ENCODE measurements around the gene TENT5C.

The TENT5C gene

GRCh38 chr1:117669572-117669971 is 63.7 kb downstream of the TENT5C start:
- H3K9ac ChIP-seq (ENCODE audit: low read depth, low read length), result no peak overlapping the region
- H3K36me3 ChIP-seq (ENCODE audit: insufficient read depth, low read depth, low read length), result no peaks in the 10 kb centered on the region
- H3K27me3 ChIP-seq (ENCODE audit: insufficient read depth, low read length), result no peaks in the 10 kb centered on the region
- H3K9me3 ChIP-seq (ENCODE audit: insufficient read depth, low read depth, low read length), result no peaks in the 10 kb centered on the region
- H3K4me3 ChIP-seq (ENCODE audit: low read length), result no peak overlapping the region
- H3K4me1 ChIP-seq (ENCODE audit: insufficient read depth, low read length), result peaks cover 4% of the 10 kb centered on the region; the same call in 1 of the 2 replicates
- H3K27ac ChIP-seq (ENCODE audit: low read length), result no peak overlapping the region

GRCh38 chr1:117670976-117671780 is 65.3 kb downstream of the TENT5C start:
- H3K9me3 ChIP-seq (ENCODE audit: insufficient read depth, low read depth, low read length), result no peaks in the 10 kb centered on the region
- H3K4me3 ChIP-seq (ENCODE audit: low read length), result no peak overlapping the region
- no peaks in the 10 kb centered on the region for H3K36me3 ChIP-seq (ENCODE audit: insufficient read depth, low read depth, low read length)
- H3K27ac ChIP-seq (ENCODE audit: low read length), result no peak overlapping the region
- peaks cover 4% of the 10 kb centered on the region; the same call in 1 of the 2 replicates for H3K4me1 ChIP-seq (ENCODE audit: insufficient read depth, low read length)
- no peaks in the 10 kb centered on the region for H3K27me3 ChIP-seq (ENCODE audit: insufficient read depth, low read length)
- H3K9ac ChIP-seq (ENCODE audit: low read depth, low read length), result no peak overlapping the region

GRCh38 chr1:117671781-117672501 is 66.1 kb downstream of the TENT5C start:
- Histone ChIP-seq H3K4me3 (ENCODE audit: low read length) (no peak overlapping the region), H3K36me3 (ENCODE audit: insufficient read depth, low read depth, low read length) (no peaks in the 10 kb centered on the region), H3K9ac (ENCODE audit: low read depth, low read length) (no peak overlapping the region), H3K27me3 (ENCODE audit: insufficient read depth, low read length) (no peaks in the 10 kb centered on the region), H3K27ac (ENCODE audit: low read length) (no peak overlapping the region), H3K4me1 (ENCODE audit: insufficient read depth, low read length) (peaks cover 4% of the 10 kb centered on the region; the same call in 1 of the 2 replicates), H3K9me3 (ENCODE audit: insufficient read depth, low read depth, low read length) (no peaks in the 10 kb centered on the region)

- no peak overlapping the region for H3K27ac ChIP-seq (ENCODE audit: low read length)
- H3K4me1 ChIP-seq (ENCODE audit: insufficient read depth, low read length), result peaks cover 4% of the 10 kb centered on the region; the same call in 1 of the 2 replicates
- no peaks in the 10 kb centered on the region for H3K27me3 ChIP-seq (ENCODE audit: insufficient read depth, low read length)
- H3K9me3 ChIP-seq (ENCODE audit: insufficient read depth, low read depth, low read length), result no peaks in the 10 kb centered on the region
- no peak overlapping the region for H3K4me3 ChIP-seq (ENCODE audit: low read length)
- H3K9ac ChIP-seq (ENCODE audit: low read depth, low read length), result no peak overlapping the region
- H3K36me3 ChIP-seq (ENCODE audit: insufficient read depth, low read depth, low read length), result no peaks in the 10 kb centered on the region
These were observed 66.9 kb downstream of the TENT5C start for GRCh38 chr1:117672756-117673155.

GRCh38 chr1:117673405-117673804 is 67.6 kb downstream of the TENT5C start:
- Histone ChIP-seq H3K4me3 (ENCODE audit: low read length) (no peak overlapping the region), H3K9me3 (ENCODE audit: insufficient read depth, low read depth, low read length) (no peaks in the 10 kb centered on the region), H3K27ac (ENCODE audit: low read length) (no peak overlapping the region), H3K36me3 (ENCODE audit: insufficient read depth, low read depth, low read length) (no peaks in the 10 kb centered on the region), H3K27me3 (ENCODE audit: insufficient read depth, low read length) (no peaks in the 10 kb centered on the region), H3K4me1 (ENCODE audit: insufficient read depth, low read length) (peaks cover 4% of the 10 kb centered on the region; the same call in 1 of the 2 replicates), H3K9ac (ENCODE audit: low read depth, low read length) (no peak overlapping the region)

- Histone ChIP-seq H3K27me3 (ENCODE audit: insufficient read depth, low read length) (no peaks in the 10 kb centered on the region), H3K4me3 (ENCODE audit: low read length) (no peak overlapping the region), H3K27ac (ENCODE audit: low read length) (no peak overlapping the region), H3K36me3 (ENCODE audit: insufficient read depth, low read depth, low read length) (no peaks in the 10 kb centered on the region), H3K4me1 (ENCODE audit: insufficient read depth, low read length) (peaks cover 4% of the 10 kb centered on the region; the same call in 1 of the 2 replicates), H3K9ac (ENCODE audit: low read depth, low read length) (no peak overlapping the region; the same call in 1 of the 2 replicates), H3K9me3 (ENCODE audit: insufficient read depth, low read depth, low read length) (no peaks in the 10 kb centered on the region)
These were observed 68.9 kb downstream of the TENT5C start for GRCh38 chr1:117674521-117675400.

- no peak overlapping the region for H3K4me3 ChIP-seq (ENCODE audit: low read length)
- H3K9ac ChIP-seq (ENCODE audit: low read depth, low read length), result no peak overlapping the region
- peaks cover 4% of the 10 kb centered on the region; the same call in 1 of the 2 replicates for H3K4me1 ChIP-seq (ENCODE audit: insufficient read depth, low read length)
- no peaks in the 10 kb centered on the region for H3K36me3 ChIP-seq (ENCODE audit: insufficient read depth, low read depth, low read length)
- no peak overlapping the region for H3K27ac ChIP-seq (ENCODE audit: low read length)
- H3K27me3 ChIP-seq (ENCODE audit: insufficient read depth, low read length), result no peaks in the 10 kb centered on the region
- no peaks in the 10 kb centered on the region for H3K9me3 ChIP-seq (ENCODE audit: insufficient read depth, low read depth, low read length)
These were observed 70.1 kb downstream of the TENT5C start for GRCh38 chr1:117675907-117676430.

GRCh38 chr1:117676615-117677130 is 70.8 kb downstream of the TENT5C start:
- Histone ChIP-seq H3K27ac (ENCODE audit: low read length) (no peak overlapping the region), H3K36me3 (ENCODE audit: insufficient read depth, low read depth, low read length) (no peaks in the 10 kb centered on the region), H3K9me3 (ENCODE audit: insufficient read depth, low read depth, low read length) (no peaks in the 10 kb centered on the region), H3K27me3 (ENCODE audit: insufficient read depth, low read length) (no peaks in the 10 kb centered on the region), H3K4me3 (ENCODE audit: low read length) (no peak overlapping the region), H3K9ac (ENCODE audit: low read depth, low read length) (no peak overlapping the region), H3K4me1 (ENCODE audit: insufficient read depth, low read length) (peaks cover 3% of the 10 kb centered on the region; the same call in 1 of the 2 replicates)
